ENCODE data around the gene TSNAXIP1.

GRCh38 chr16:67843343-67843765 lies 36.7 kb downstream of the TSNAXIP1 start:
- TF ChIP-seq CTCF (IDR thresholded peaks at IDR 0.05; ENCODE audit: poor library complexity) (no peak), EZH2phosphoT487 (IDR thresholded peaks at IDR 0.05; ENCODE audit: low read depth, severe bottlenecking, unreplicated experiment) (no peak)
